ENCODE measurements around the gene MAMDC4. TPM values are rescaled to one million over a fixed set of nuclear protein-coding genes. Genes with fewer than 3 reads are reported as not detected.
"Not testable (repeated sequence)": the region's sequence is repeated elsewhere in the genome, so short reads cannot be mapped to it uniquely, and the experiment has no call there.

Gene MAMDC4
- total RNA-seq (100 to 1,000 TPM in 1 of 5 donors, 1 to 10 TPM in 4; 1.8 to 317 (median 5.8) TPM), polyA plus RNA-seq (10 to 100 TPM in 1 of 3 donors, 1 to 10 TPM in 2; 1.1 to 11.2 (median 3.1) TPM)
- long read RNA-seq, donor 1, partial matches to known transcripts = 6 of 6 reads
- long read RNA-seq, donor 1, other reads (novel, unspliced or antisense) = 0 of 6 reads
- long read RNA-seq, donor 2, partial matches to known transcripts = 97 of 517 reads
- long read RNA-seq, donor 2, other reads (novel, unspliced or antisense) = 420 of 517 reads
- long read RNA-seq, donor 3 = 0 reads
- long read RNA-seq, donor 4 = 0 reads
- long read RNA-seq, donor 5 = 0 reads
- long read RNA-seq, donor 6, partial matches to known transcripts = 5 of 5 reads
- long read RNA-seq, donor 6, other reads (novel, unspliced or antisense) = 0 of 5 reads
- long read RNA-seq, donor 7, partial matches to known transcripts = 5 of 5 reads
- long read RNA-seq, donor 7, other reads (novel, unspliced or antisense) = 0 of 5 reads
- long read RNA-seq, donor 8, partial matches to known transcripts = 151 of 409 reads
- long read RNA-seq, donor 8, other reads (novel, unspliced or antisense) = 258 of 409 reads
- long read RNA-seq, donor 9, partial matches to known transcripts = 8 of 8 reads
- long read RNA-seq, donor 9, other reads (novel, unspliced or antisense) = 0 of 8 reads
- long read RNA-seq, donor 10, partial matches to known transcripts = 20 of 21 reads
- long read RNA-seq, donor 10, other reads (novel, unspliced or antisense) = 0 of 21 reads

- TF ChIP-seq CTCF (IDR thresholded peaks at IDR 0.05) = no peak
- no peak for TF ChIP-seq EP300 (IDR thresholded peaks at IDR 0.05)
- TF ChIP-seq POLR2AphosphoS5 (IDR thresholded peaks at IDR 0.05) = no peak
- no peak for TF ChIP-seq POLR2A (IDR thresholded peaks at IDR 0.05)
- peaks cover 23 to 77% (median 68%) of the 10 kb centered on the region in 4 donors for H3K4me1 ChIP-seq
- H3K9me3 ChIP-seq = no peaks in the 10 kb centered on the region
- H3K27ac ChIP-seq = no peak within 1 kb of the TSS
- WGBS, 5 donors = 39 to 68% (median 57%) methylated on average over 4 to 23 of the region's 23 CpGs
- H3K4me3 ChIP-seq = no peak within 1 kb of the TSS
- peaks cover 0 to 15% (median 4%) of the 10 kb centered on the region in 3 donors for H3K27me3 ChIP-seq
- intact Hi-C loops (cut with DNase I; ENCODE audit: low total_unique reads) = loop anchor here (10.0 kb wide), 1 partner anchor 93 kb away; the partner anchor contains the start of genes C8G and FBXW5
- peak; percentile 40 to 57 for DNase-seq
- peaks cover 8 to 12% (median 10%) of the 10 kb centered on the region in 4 donors for H3K36me3 ChIP-seq
Measured at GRCh38 chr9:136851941-136852663, at the start of gene MAMDC4. TSS of gene MAMDC4 (plus strand) at chr9:136852346. CDS start at chr9:136852417, 71 bp downstream.

- H3K36me3 ChIP-seq = peaks cover 0 to 17% (median 3%) of the 10 kb centered on the region in 4 donors
- H3K27me3 ChIP-seq = peaks cover 6 to 47% (median 32%) of the 10 kb centered on the region in 3 donors
- H3K4me3 ChIP-seq; intact Hi-C loops (cut with DNase I; ENCODE audit: low total_unique reads); DNase-seq; H3K27ac ChIP-seq; H3K9me3 ChIP-seq: not testable (repeated sequence)
- peaks cover 38 to 53% (median 49%) of the 10 kb centered on the region in 4 donors for H3K4me1 ChIP-seq
- WGBS, 5 donors = 91 to 100% (median 97%) methylated on average over 5 to 8 of the region's 9 CpGs; no CpG with 5 or more reads in 1 of the 5 donors
Measured at GRCh38 chr9:136803009-136803550, 49.1 kb upstream of the MAMDC4 start.

- intact Hi-C loops (cut with DNase I; ENCODE audit: low total_unique reads) = no loop called here
- H3K36me3 ChIP-seq = peaks cover 0 to 17% (median 3%) of the 10 kb centered on the region in 4 donors
- H3K4me1 ChIP-seq = peaks cover 37 to 51% (median 47%) of the 10 kb centered on the region in 4 donors
- no peak overlapping the region for H3K27ac ChIP-seq
- DNase-seq = no peak
- TF ChIP-seq POLR2AphosphoS5 (IDR thresholded peaks at IDR 0.05) = no peak
- no peak for TF ChIP-seq POLR2A (IDR thresholded peaks at IDR 0.05)
- no peak for TF ChIP-seq CTCF (IDR thresholded peaks at IDR 0.05)
- no peak for TF ChIP-seq EP300 (IDR thresholded peaks at IDR 0.05)
- H3K4me3 ChIP-seq = no peak overlapping the region
- no peaks in the 10 kb centered on the region for H3K9me3 ChIP-seq
- 87 to 93% (median 91%) methylated on average over 22 of the region's 22 CpGs for whole genome bisulfite sequencing, 5 donors
- peaks cover 3 to 40% (median 26%) of the 10 kb centered on the region in 3 donors for H3K27me3 ChIP-seq
Measured at GRCh38 chr9:136803551-136804508, 48.3 kb upstream of the MAMDC4 start.
